ENCODE data around the gene BAG5.
"Not testable (repeated sequence)": the region's sequence is repeated elsewhere in the genome, so short reads cannot be mapped to it uniquely, and the experiment has no call there.

The BAG5 gene

GRCh38 chr14:103533137-103533998, 29.1 kb downstream of the BAG5 start:
- DNase-seq, result no peak

GRCh38 chr14:103532216-103533136, 30.0 kb downstream of the BAG5 start:
- DNase-seq, result no peak

GRCh38 chr14:103531421-103532215, 30.8 kb downstream of the BAG5 start:
- DNase-seq, result no peak

- DNase-seq, result no peak
Measured at GRCh38 chr14:103530831-103531230, 31.6 kb downstream of the BAG5 start.

- no peak for DNase-seq
Measured at GRCh38 chr14:103530390-103530789, 32.1 kb downstream of the BAG5 start.

- no peak for DNase-seq
Measured at GRCh38 chr14:103529383-103530365, 32.8 kb downstream of the BAG5 start.

GRCh38 chr14:103528587-103529382, 33.7 kb downstream of the BAG5 start, which contains the start of gene TRMT61A:
Gene TRMT61A, plus strand, starts transcription at chr14:103529196. Its CDS starts 783 bp downstream, at chr14:103529979.
- peak; percentile 90 for DNase-seq

- DNase-seq, result no peak
Measured at GRCh38 chr14:103528146-103528586, 34.3 kb downstream of the BAG5 start.

- no peak for DNase-seq
Measured at GRCh38 chr14:103527408-103528145, 34.9 kb downstream of the BAG5 start.

GRCh38 chr14:103526914-103527248, 35.6 kb downstream of the BAG5 start:
- no peak for DNase-seq

- DNase-seq, result no peak
Measured at GRCh38 chr14:103526247-103526913, 36.1 kb downstream of the BAG5 start.

- DNase-seq, result not testable (repeated sequence)
Measured at GRCh38 chr14:103525430-103526246, 36.8 kb downstream of the BAG5 start.

- no peak for DNase-seq
Measured at GRCh38 chr14:103524002-103524935, 38.2 kb downstream of the BAG5 start.

GRCh38 chr14:103523575-103523954, 38.9 kb downstream of the BAG5 start:
- DNase-seq, result no peak

GRCh38 chr14:103522649-103523574, 39.5 kb downstream of the BAG5 start, which contains the start of gene CKB:
Gene CKB, minus strand, starts transcription at chr14:103522830. Its CDS starts 337 bp downstream, at chr14:103522493.
- DNase-seq, result no peak

All from activated CD8-positive, alpha-beta memory T cell treated with anti-CD3 and anti-CD28 coated beads, Interleukin-2, amount 50 U/mL, for 48 hours (primary cell).